ENCODE measurements around the gene SRMS. TPM values are rescaled to one million over a fixed set of nuclear protein-coding genes. Genes with fewer than 3 reads are reported as not detected.

The SRMS gene
- total RNA-seq, 1 donor from 2014 or later: not detected

DNA sequence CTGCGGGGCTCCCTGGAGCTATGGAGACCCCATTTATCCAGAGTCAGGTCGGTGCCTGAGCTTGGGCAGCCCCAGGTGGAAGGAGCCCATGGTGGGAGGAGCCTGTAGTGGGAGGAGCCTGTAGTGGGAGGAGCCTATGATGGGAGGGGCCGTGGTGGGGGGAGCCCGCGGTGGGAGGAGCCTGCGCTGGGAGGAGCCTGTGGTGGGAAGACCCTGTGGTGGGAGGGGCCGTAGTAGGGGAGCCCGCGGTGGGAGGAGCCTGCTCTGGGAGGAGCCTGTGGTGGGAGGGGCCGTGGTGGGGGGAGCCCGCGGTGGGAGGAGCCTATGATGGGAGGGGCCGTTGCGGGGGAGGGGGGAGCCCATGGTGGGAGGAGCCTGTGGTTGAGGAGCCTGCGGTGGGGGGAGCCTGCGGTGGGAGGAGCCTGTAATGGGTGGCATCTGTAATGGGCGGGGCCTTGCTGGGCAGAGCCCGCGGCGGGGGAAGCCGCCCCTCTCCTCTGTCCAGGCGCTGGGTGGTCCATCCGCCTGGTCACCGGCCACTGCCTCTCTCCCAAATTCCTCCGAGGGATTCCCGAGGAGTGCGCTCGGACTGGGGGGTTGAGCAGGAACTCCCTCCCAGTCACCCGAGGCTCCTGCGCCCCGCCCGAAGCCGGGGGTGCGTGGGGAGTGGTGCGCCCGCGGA, 5.8 kb upstream of the SRMS start:
- Mint-ChIP-seq H3K4me1 (ENCODE audit: unreplicated experiment) (peaks cover 12% of the 10 kb centered on the region), H3K36me3 (ENCODE audit: unreplicated experiment) (no peaks in the 10 kb centered on the region), H3K27me3 (ENCODE audit: unreplicated experiment) (no peaks in the 10 kb centered on the region), H3K27ac (ENCODE audit: unreplicated experiment) (no peak overlapping the region), H3K9me3 (ENCODE audit: unreplicated experiment) (no peaks in the 10 kb centered on the region), H3K4me3 (ENCODE audit: unreplicated experiment) (peak overlapping the region; percentile 50)
- TF ChIP-seq, protein P1, sequence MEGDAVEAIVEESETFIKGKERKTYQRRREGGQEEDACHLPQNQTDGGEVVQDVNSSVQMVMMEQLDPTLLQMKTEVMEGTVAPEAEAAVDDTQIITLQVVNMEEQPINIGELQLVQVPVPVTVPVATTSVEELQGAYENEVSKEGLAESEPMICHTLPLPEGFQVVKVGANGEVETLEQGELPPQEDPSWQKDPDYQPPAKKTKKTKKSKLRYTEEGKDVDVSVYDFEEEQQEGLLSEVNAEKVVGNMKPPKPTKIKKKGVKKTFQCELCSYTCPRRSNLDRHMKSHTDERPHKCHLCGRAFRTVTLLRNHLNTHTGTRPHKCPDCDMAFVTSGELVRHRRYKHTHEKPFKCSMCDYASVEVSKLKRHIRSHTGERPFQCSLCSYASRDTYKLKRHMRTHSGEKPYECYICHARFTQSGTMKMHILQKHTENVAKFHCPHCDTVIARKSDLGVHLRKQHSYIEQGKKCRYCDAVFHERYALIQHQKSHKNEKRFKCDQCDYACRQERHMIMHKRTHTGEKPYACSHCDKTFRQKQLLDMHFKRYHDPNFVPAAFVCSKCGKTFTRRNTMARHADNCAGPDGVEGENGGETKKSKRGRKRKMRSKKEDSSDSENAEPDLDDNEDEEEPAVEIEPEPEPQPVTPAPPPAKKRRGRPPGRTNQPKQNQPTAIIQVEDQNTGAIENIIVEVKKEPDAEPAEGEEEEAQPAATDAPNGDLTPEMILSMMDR (IDR thresholded peaks at IDR 0.05): no peak
- DNase-seq (ENCODE audit: extremely low spot score, unreplicated experiment): peak; percentile 91

DNA sequence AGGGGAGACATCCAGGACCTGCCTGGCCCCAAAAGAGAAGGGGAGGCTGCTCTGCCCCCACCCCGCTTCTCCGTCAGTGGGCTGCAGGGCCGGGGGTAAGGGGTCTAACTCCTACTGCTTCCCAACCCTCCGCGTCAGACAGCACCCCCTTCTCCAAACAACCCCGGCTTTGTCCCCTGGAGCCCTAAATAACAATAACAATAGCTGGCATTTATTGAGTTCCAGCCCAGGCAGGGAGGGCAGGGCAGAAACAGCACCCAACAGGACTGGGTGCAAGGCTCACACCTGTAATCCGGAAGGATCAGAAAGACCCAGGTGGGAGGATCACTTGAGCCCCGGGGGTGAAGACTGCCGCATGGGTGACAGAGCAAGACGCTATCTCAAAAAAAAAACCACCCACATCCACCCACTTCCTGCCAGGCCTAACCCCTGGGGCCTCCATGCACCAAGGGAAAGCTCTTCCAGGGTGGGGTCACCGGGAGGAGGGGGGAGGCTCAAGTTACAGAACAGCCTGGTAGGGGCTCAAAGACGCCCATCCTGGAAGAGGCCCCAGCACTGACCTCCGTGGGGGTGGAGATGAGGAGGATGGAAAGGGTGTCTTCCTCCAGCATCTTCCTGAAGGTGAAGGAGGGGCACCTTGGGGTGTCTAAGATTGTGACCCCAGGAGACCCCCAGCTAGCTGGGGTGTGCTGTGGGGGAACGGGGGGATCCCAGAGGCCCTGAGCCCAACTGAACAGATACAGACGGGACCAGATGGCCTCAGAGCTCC, 5.1 kb upstream of the SRMS start:
- TF ChIP-seq, protein P1 (IDR thresholded peaks at IDR 0.05): no peak
- Mint-ChIP-seq H3K27me3 (ENCODE audit: unreplicated experiment) (no peaks in the 10 kb centered on the region), H3K9me3 (ENCODE audit: unreplicated experiment) (no peaks in the 10 kb centered on the region), H3K4me1 (ENCODE audit: unreplicated experiment) (peaks cover 12% of the 10 kb centered on the region), H3K27ac (ENCODE audit: unreplicated experiment) (no peak overlapping the region), H3K4me3 (ENCODE audit: unreplicated experiment) (peak overlapping the region; percentile 10), H3K36me3 (ENCODE audit: unreplicated experiment) (no peaks in the 10 kb centered on the region)
- DNase-seq (ENCODE audit: extremely low spot score, unreplicated experiment): no peak

DNA sequence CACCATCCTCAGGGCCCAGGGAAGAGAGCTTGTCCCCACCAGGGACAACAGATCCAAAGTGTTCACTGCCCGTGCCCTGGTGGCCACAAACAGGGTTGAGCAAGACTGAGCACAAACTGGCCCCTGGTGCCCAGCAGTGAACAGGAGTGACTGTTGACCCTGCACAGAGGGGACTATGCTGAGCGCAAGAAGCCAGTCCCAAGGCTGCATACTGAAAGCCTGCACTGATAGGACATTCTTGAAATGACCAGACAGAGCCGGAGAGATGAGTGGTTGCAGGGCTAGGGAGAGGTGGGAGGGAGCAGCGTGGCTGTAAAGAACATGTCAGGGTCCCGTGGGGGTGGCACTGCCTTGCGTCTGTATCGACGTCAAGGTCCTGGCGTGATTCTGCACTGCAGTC, 3.5 kb upstream of the SRMS start:
- Mint-ChIP-seq H3K4me1 (ENCODE audit: unreplicated experiment) (peaks cover 13% of the 10 kb centered on the region), H3K9me3 (ENCODE audit: unreplicated experiment) (no peaks in the 10 kb centered on the region), H3K36me3 (ENCODE audit: unreplicated experiment) (no peaks in the 10 kb centered on the region), H3K27me3 (ENCODE audit: unreplicated experiment) (peaks cover 4% of the 10 kb centered on the region), H3K4me3 (ENCODE audit: unreplicated experiment) (no peak overlapping the region), H3K27ac (ENCODE audit: unreplicated experiment) (no peak overlapping the region)
- DNase-seq (ENCODE audit: extremely low spot score, unreplicated experiment): no peak
- TF ChIP-seq, protein P1 (IDR thresholded peaks at IDR 0.05): no peak

DNA sequence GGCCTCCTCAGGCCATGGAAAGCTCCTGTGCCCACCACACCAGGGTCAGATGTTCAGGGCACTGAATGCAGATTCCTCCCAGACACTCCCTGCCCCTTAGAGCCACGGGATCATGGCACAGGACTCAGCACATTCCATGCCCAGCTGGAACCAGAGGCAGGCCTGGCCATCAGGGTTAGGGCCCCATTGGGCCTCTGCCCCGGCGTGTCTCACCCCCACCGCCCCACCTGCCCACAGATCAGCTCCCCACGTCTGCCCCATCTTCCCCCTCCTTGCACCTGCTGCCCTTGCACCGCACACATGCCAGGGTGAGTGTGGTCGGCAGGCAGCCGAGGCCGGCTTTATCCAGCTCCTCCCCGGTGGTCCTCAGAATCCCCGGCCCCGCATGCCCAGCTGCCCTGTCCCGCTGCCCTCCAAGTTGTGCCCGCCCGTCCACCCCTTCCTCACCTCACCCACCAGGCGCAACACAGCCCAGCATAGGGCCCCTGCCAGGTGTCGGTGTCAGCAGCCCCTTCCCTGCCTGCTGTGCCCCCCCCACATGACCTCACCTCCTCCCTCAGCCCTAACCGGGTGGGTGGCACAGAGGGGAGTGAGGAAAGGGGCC, 2.2 kb upstream of the SRMS start:
- TF ChIP-seq, protein P1 (IDR thresholded peaks at IDR 0.05): no peak
- H3K9me3 Mint-ChIP-seq (ENCODE audit: unreplicated experiment): no peaks in the 10 kb centered on the region
- no peaks in the 10 kb centered on the region for H3K36me3 Mint-ChIP-seq (ENCODE audit: unreplicated experiment)
- peaks cover 5% of the 10 kb centered on the region for H3K27me3 Mint-ChIP-seq (ENCODE audit: unreplicated experiment)
- H3K4me3 Mint-ChIP-seq (ENCODE audit: unreplicated experiment): no peak overlapping the region
- peaks cover 13% of the 10 kb centered on the region for H3K4me1 Mint-ChIP-seq (ENCODE audit: unreplicated experiment)
- H3K27ac Mint-ChIP-seq (ENCODE audit: unreplicated experiment): no peak overlapping the region
- no peak for DNase-seq (ENCODE audit: extremely low spot score, unreplicated experiment)

DNA sequence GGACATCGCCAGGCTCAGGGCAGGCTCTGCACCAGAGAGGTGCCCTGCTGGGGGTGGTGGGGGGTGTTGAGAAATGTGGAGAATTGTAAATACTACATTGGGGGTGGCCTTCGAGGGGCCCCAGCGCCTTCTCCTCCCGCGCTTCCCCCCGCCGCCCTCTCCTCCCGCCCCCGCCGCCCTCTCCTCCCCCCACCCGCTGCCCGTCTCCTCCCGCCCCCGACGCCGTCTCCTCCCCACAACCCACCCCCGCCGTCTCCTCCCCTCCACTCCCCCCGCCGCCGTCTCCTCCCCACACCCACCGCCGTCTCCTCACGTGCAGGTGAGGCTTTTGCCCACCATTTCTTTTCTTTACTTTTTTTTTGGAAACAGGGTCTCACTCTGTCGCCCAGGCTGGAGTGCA, 1.5 kb upstream of the SRMS start:
- no peak overlapping the region for H3K27ac Mint-ChIP-seq (ENCODE audit: unreplicated experiment)

More for the DNA sequence above, 1.5 kb upstream of the SRMS start:
- DNase-seq (ENCODE audit: extremely low spot score, unreplicated experiment): no peak
- Mint-ChIP-seq H3K9me3 (ENCODE audit: unreplicated experiment) (no peaks in the 10 kb centered on the region), H3K4me3 (ENCODE audit: unreplicated experiment) (no peak overlapping the region), H3K4me1 (ENCODE audit: unreplicated experiment) (peaks cover 10% of the 10 kb centered on the region), H3K36me3 (ENCODE audit: unreplicated experiment) (no peaks in the 10 kb centered on the region), H3K27me3 (ENCODE audit: unreplicated experiment) (peaks cover 5% of the 10 kb centered on the region)
- TF ChIP-seq, protein P1 (IDR thresholded peaks at IDR 0.05): no peak
